ENCODE results near the gene IL31RA.

IL31RA gene

GRCh38 chr5:55921617-55922016, 70.5 kb downstream of the IL31RA start:
- no peak overlapping the region for H2BK12ac ChIP-seq (ENCODE audit: low read length)
- no peak overlapping the region for H2BK5ac ChIP-seq (ENCODE audit: low read length)
- no CpG with 5 or more reads among the region's 4 CpGs for WGBS, 2 donors (ENCODE audit: extremely low coverage in 2 of 2, insufficient read length in 2 of 2, insufficient replicate concordance in 1 of 2)
- H3K4me1 ChIP-seq (ENCODE audit: control insufficient read depth in 2 of 2, insufficient read depth in 1 of 2, low read depth in 1 of 2, low read length in 2 of 2), result peaks cover 9 to 11% of the 10 kb centered on the region in 2 donors
- no peak overlapping the region for H2BK120ac ChIP-seq (ENCODE audit: low read depth, low read length)
- H2AK5ac ChIP-seq (ENCODE audit: low read depth, low read length), result no peak overlapping the region
- no peak overlapping the region for H2AFZ ChIP-seq (ENCODE audit: low read length)
- H3K79me1 ChIP-seq (ENCODE audit: low read depth, low read length), result no peaks in the 10 kb centered on the region
- no peak overlapping the region for H2BK15ac ChIP-seq (ENCODE audit: low read length)
- no peaks in the 10 kb centered on the region for H3K36me3 ChIP-seq (replicated peaks in 1 of 2; ENCODE audit: control insufficient read depth in 2 of 2, insufficient read depth in 2 of 2, low read length in 2 of 2)
- H3K27ac ChIP-seq (replicated peaks; ENCODE audit: low read length), result no peak overlapping the region
- peaks cover 0 to 4% of the 10 kb centered on the region in 2 donors for H3K9me3 ChIP-seq (replicated peaks in 1 of 2; ENCODE audit: control insufficient read depth in 2 of 2, insufficient read depth in 1 of 2, low read depth in 1 of 2, low read length in 2 of 2)
- H3K23ac ChIP-seq (ENCODE audit: low read depth, low read length, poor library complexity), result no peak overlapping the region
- H3K18ac ChIP-seq (ENCODE audit: low read length), result no peak overlapping the region
- H3K9ac ChIP-seq (ENCODE audit: low read depth, low read length, poor library complexity), result no peak overlapping the region
- no peak for DNase-seq (ENCODE audit: low spot score)
- H4K8ac ChIP-seq (ENCODE audit: low read depth, low read length), result no peak overlapping the region
- H3K14ac ChIP-seq (ENCODE audit: low read length), result no peak overlapping the region
- no peak overlapping the region for H3K4me2 ChIP-seq (ENCODE audit: insufficient read depth, low read length, poor library complexity, severe bottlenecking)
- H3K4ac ChIP-seq (ENCODE audit: low read length), result no peak overlapping the region
- peaks cover 0 to 6% (median 0%) of the 10 kb centered on the region in 3 experiments for H3K27me3 ChIP-seq (ENCODE audit: control insufficient read depth in 3 of 3, insufficient read depth in 3 of 3, low read depth in 1 of 3, low read length in 3 of 3)
- H3K4me3 ChIP-seq (ENCODE audit: low read length in 2 of 2), result no peak overlapping the region
- H4K91ac ChIP-seq (ENCODE audit: low read depth, low read length, poor library complexity), result no peak overlapping the region

GRCh38 chr5:55923177-55923771, 72.1 kb downstream of the IL31RA start:
- no peak overlapping the region for H2BK15ac ChIP-seq (ENCODE audit: low read length)
- H3K4me3 ChIP-seq (ENCODE audit: low read length in 2 of 2), result no peak overlapping the region
- no peak overlapping the region for H4K91ac ChIP-seq (ENCODE audit: low read depth, low read length, poor library complexity)
- H3K36me3 ChIP-seq (replicated peaks in 1 of 2; ENCODE audit: control insufficient read depth in 2 of 2, insufficient read depth in 2 of 2, low read length in 2 of 2), result no peaks in the 10 kb centered on the region
- no peak overlapping the region for H2AK5ac ChIP-seq (ENCODE audit: low read depth, low read length)
- no peak for DNase-seq (ENCODE audit: low spot score)
- H3K4me2 ChIP-seq (ENCODE audit: insufficient read depth, low read length, poor library complexity, severe bottlenecking), result no peak overlapping the region
- H2BK120ac ChIP-seq (ENCODE audit: low read depth, low read length), result no peak overlapping the region
- peaks cover 0 to 4% of the 10 kb centered on the region in 2 donors for H3K9me3 ChIP-seq (replicated peaks in 1 of 2; ENCODE audit: control insufficient read depth in 2 of 2, insufficient read depth in 1 of 2, low read depth in 1 of 2, low read length in 2 of 2)
- H3K23ac ChIP-seq (ENCODE audit: low read depth, low read length, poor library complexity), result no peak overlapping the region
- H4K8ac ChIP-seq (ENCODE audit: low read depth, low read length), result no peak overlapping the region
- WGBS, 2 donors (ENCODE audit: extremely low coverage in 2 of 2, insufficient read length in 2 of 2, insufficient replicate concordance in 1 of 2), result no CpG with 5 or more reads among the region's 17 CpGs
- no peak overlapping the region for H3K9ac ChIP-seq (ENCODE audit: low read depth, low read length, poor library complexity)
- H3K27ac ChIP-seq (replicated peaks; ENCODE audit: low read length), result no peak overlapping the region
- peak overlapping the region; percentile 93 for H2AFZ ChIP-seq (ENCODE audit: low read length)
- H3K18ac ChIP-seq (ENCODE audit: low read length), result no peak overlapping the region
- H3K4me1 ChIP-seq (ENCODE audit: control insufficient read depth in 2 of 2, insufficient read depth in 1 of 2, low read depth in 1 of 2, low read length in 2 of 2), result peaks cover under 1 to 5% of the 10 kb centered on the region in 2 donors
- H2BK12ac ChIP-seq (ENCODE audit: low read length), result no peak overlapping the region
- no peaks in the 10 kb centered on the region for H3K79me1 ChIP-seq (ENCODE audit: low read depth, low read length)
- no peak overlapping the region for H3K14ac ChIP-seq (ENCODE audit: low read length)
- H2BK5ac ChIP-seq (ENCODE audit: low read length), result peak overlapping the region; percentile 62
- H3K27me3 ChIP-seq (ENCODE audit: control insufficient read depth in 3 of 3, insufficient read depth in 3 of 3, low read depth in 1 of 3, low read length in 3 of 3), result peaks cover 0 to 6% (median 0%) of the 10 kb centered on the region in 3 experiments
- no peak overlapping the region for H3K4ac ChIP-seq (ENCODE audit: low read length)

- no peak overlapping the region for H2BK120ac ChIP-seq (ENCODE audit: low read depth, low read length)
- no peak overlapping the region for H4K91ac ChIP-seq (ENCODE audit: low read depth, low read length, poor library complexity)
- no peak overlapping the region for H3K4me2 ChIP-seq (ENCODE audit: insufficient read depth, low read length, poor library complexity, severe bottlenecking)
- no peak overlapping the region for H3K18ac ChIP-seq (ENCODE audit: low read length)
- no peak overlapping the region for H3K4me3 ChIP-seq (ENCODE audit: low read length in 2 of 2)
- no peak for DNase-seq (ENCODE audit: low spot score)
- no peak overlapping the region for H4K8ac ChIP-seq (ENCODE audit: low read depth, low read length)
- H3K79me1 ChIP-seq (ENCODE audit: low read depth, low read length), result no peaks in the 10 kb centered on the region
- H3K9ac ChIP-seq (ENCODE audit: low read depth, low read length, poor library complexity), result no peak overlapping the region
- H3K27ac ChIP-seq (replicated peaks; ENCODE audit: low read length), result no peak overlapping the region
- H3K4ac ChIP-seq (ENCODE audit: low read length), result no peak overlapping the region
- no peak overlapping the region for H2AK5ac ChIP-seq (ENCODE audit: low read depth, low read length)
- H2BK12ac ChIP-seq (ENCODE audit: low read length), result no peak overlapping the region
- peaks cover 0 to 4% (median 0%) of the 10 kb centered on the region in 3 experiments for H3K27me3 ChIP-seq (ENCODE audit: control insufficient read depth in 3 of 3, insufficient read depth in 3 of 3, low read depth in 1 of 3, low read length in 3 of 3)
- peak overlapping the region; percentile 93 for H2AFZ ChIP-seq (ENCODE audit: low read length)
- no peaks in the 10 kb centered on the region for H3K36me3 ChIP-seq (replicated peaks in 1 of 2; ENCODE audit: control insufficient read depth in 2 of 2, insufficient read depth in 2 of 2, low read length in 2 of 2)
- no peak overlapping the region for H2BK15ac ChIP-seq (ENCODE audit: low read length)
- no peak overlapping the region for H3K23ac ChIP-seq (ENCODE audit: low read depth, low read length, poor library complexity)
- no peak overlapping the region for H2BK5ac ChIP-seq (ENCODE audit: low read length)
- H3K4me1 ChIP-seq (ENCODE audit: control insufficient read depth in 2 of 2, insufficient read depth in 1 of 2, low read depth in 1 of 2, low read length in 2 of 2), result peaks cover 0 to 5% of the 10 kb centered on the region in 2 donors
- WGBS, 2 donors (ENCODE audit: extremely low coverage in 2 of 2, insufficient read length in 2 of 2, insufficient replicate concordance in 1 of 2), result no CpG with 5 or more reads among the region's 9 CpGs
- peaks cover 0 to 4% of the 10 kb centered on the region in 2 donors for H3K9me3 ChIP-seq (replicated peaks in 1 of 2; ENCODE audit: control insufficient read depth in 2 of 2, insufficient read depth in 1 of 2, low read depth in 1 of 2, low read length in 2 of 2)
- no peak overlapping the region for H3K14ac ChIP-seq (ENCODE audit: low read length)
Measured at GRCh38 chr5:55923865-55924500, 72.8 kb downstream of the IL31RA start.

- Histone ChIP-seq H3K36me3 (replicated peaks in 1 of 2; ENCODE audit: control insufficient read depth in 2 of 2, insufficient read depth in 2 of 2, low read length in 2 of 2) (no peaks in the 10 kb centered on the region), H2BK5ac (ENCODE audit: low read length) (no peak overlapping the region), H3K14ac (ENCODE audit: low read length) (no peak overlapping the region), H3K27ac (replicated peaks; ENCODE audit: low read length) (no peak overlapping the region), H3K18ac (ENCODE audit: low read length) (no peak overlapping the region), H3K79me1 (ENCODE audit: low read depth, low read length) (no peaks in the 10 kb centered on the region), H3K4ac (ENCODE audit: low read length) (no peak overlapping the region), H3K27me3 (ENCODE audit: control insufficient read depth in 3 of 3, insufficient read depth in 3 of 3, low read depth in 1 of 3, low read length in 3 of 3) (peaks cover 0 to 3% (median 0%) of the 10 kb centered on the region in 3 experiments), H3K4me3 (ENCODE audit: low read length in 2 of 2) (no peak overlapping the region), H2AK5ac (ENCODE audit: low read depth, low read length) (no peak overlapping the region), H4K91ac (ENCODE audit: low read depth, low read length, poor library complexity) (no peak overlapping the region), H3K9me3 (replicated peaks in 1 of 2; ENCODE audit: control insufficient read depth in 2 of 2, insufficient read depth in 1 of 2, low read depth in 1 of 2, low read length in 2 of 2) (peaks cover 0 to 4% of the 10 kb centered on the region in 2 donors), H2BK12ac (ENCODE audit: low read length) (no peak overlapping the region), H3K4me2 (ENCODE audit: insufficient read depth, low read length, poor library complexity, severe bottlenecking) (no peak overlapping the region), H2AFZ (ENCODE audit: low read length) (no peak overlapping the region), H3K4me1 (ENCODE audit: control insufficient read depth in 2 of 2, insufficient read depth in 1 of 2, low read depth in 1 of 2, low read length in 2 of 2) (peaks cover 0 to 5% of the 10 kb centered on the region in 2 donors), H2BK120ac (ENCODE audit: low read depth, low read length) (no peak overlapping the region), H4K8ac (ENCODE audit: low read depth, low read length) (no peak overlapping the region), H3K9ac (ENCODE audit: low read depth, low read length, poor library complexity) (no peak overlapping the region), H2BK15ac (ENCODE audit: low read length) (no peak overlapping the region), H3K23ac (ENCODE audit: low read depth, low read length, poor library complexity) (no peak overlapping the region)
- WGBS, 2 donors (ENCODE audit: extremely low coverage in 2 of 2, insufficient read length in 2 of 2, insufficient replicate concordance in 1 of 2), result no CpG with 5 or more reads among the region's 11 CpGs
- no peak for DNase-seq (ENCODE audit: low spot score)
Measured at GRCh38 chr5:55924744-55925143, 73.6 kb downstream of the IL31RA start.

All from neuronal stem cell (in vitro differentiated cells).